H9 (cell line): ENCODE data around the gene ACTL8. TPM values are rescaled to one million over a fixed set of nuclear protein-coding genes. Genes with fewer than 3 reads are reported as not detected.

Experiments
- DNase-seq: peaks from one replicate; pipeline ENCODE4 v3.0.0-alpha.2; 2017
- H2AFZ ChIP-seq: one replicate; pipeline ENCODE4 v1.6.1; 2013; ENCODE audit warnings: mild to moderate bottlenecking, low read length, control low read depth, moderate library complexity
- H2AK5ac ChIP-seq: 2 replicates; pipeline ENCODE4 v1.6.1; 2013; ENCODE audit warnings: low read length, control low read depth, mixed read lengths; ENCODE audit not compliant: insufficient read length
- H2BK120ac ChIP-seq: one replicate; pipeline ENCODE4 v1.6.1; 2013; ENCODE audit warnings: low read depth, mild to moderate bottlenecking, low read length, control low read depth, inconsistent platforms; ENCODE audit not compliant: poor library complexity, severe bottlenecking
- H2BK12ac ChIP-seq: 2 replicates; pipeline ENCODE4 v1.6.1; 2013; ENCODE audit warnings: low read length, control low read depth, mixed read lengths, low read depth; ENCODE audit not compliant: insufficient read length
- H2BK15ac ChIP-seq: 2 replicates; pipeline ENCODE4 v1.6.1; 2013; ENCODE audit warnings: low read depth, low read length, control low read depth
- H2BK20ac ChIP-seq: one replicate; pipeline ENCODE4 v1.6.1; 2013; ENCODE audit warnings: low read depth, mild to moderate bottlenecking, low read length, control low read depth, inconsistent platforms; ENCODE audit not compliant: poor library complexity, severe bottlenecking
- H2BK5ac ChIP-seq: 2 replicates; pipeline ENCODE4 v1.6.1; 2013; ENCODE audit warnings: low read length, control low read depth, mixed read lengths; ENCODE audit not compliant: insufficient read length
- H3K14ac ChIP-seq: 2 replicates; pipeline ENCODE4 v1.6.1; 2013; ENCODE audit warnings: low read length, control low read depth; ENCODE audit not compliant: insufficient read depth
- H3K18ac ChIP-seq: 2 replicates; pipeline ENCODE4 v1.6.1; 2013; ENCODE audit warnings: low read depth, mild to moderate bottlenecking, mixed read lengths, low read length, control low read depth; ENCODE audit not compliant: insufficient read length
- H3K23ac ChIP-seq: 2 replicates; pipeline ENCODE4 v1.6.1; 2013; ENCODE audit warnings: low read length, control low read depth, mixed read lengths, low read depth; ENCODE audit not compliant: insufficient read length
- H3K23me2 ChIP-seq: 2 replicates; pipeline ENCODE4 v1.6.1; 2013; ENCODE audit warnings: low read depth, mild to moderate bottlenecking, mixed read lengths, low read length, control low read depth; ENCODE audit not compliant: insufficient read length, poor library complexity, severe bottlenecking
- H3K27ac ChIP-seq: 2 replicates; pipeline ENCODE4 v1.5.1; 2013; ENCODE audit warnings: low read length, control low read depth, mixed read lengths, low read depth; ENCODE audit not compliant: insufficient read length
- H3K27me3 ChIP-seq: 2 replicates; pipeline ENCODE4 v1.6.1; 2013; ENCODE audit warnings: low read length, control low read depth, inconsistent platforms; ENCODE audit not compliant: insufficient read depth
- H3K4ac ChIP-seq: 2 replicates; pipeline ENCODE4 v1.6.1; 2013; ENCODE audit warnings: low read depth, mild to moderate bottlenecking, control low read depth, inconsistent platforms, low read length, moderate library complexity
- H3K4me1 ChIP-seq: 2 replicates; pipeline ENCODE4 v1.6.1; 2013; ENCODE audit warnings: low read length, control low read depth, inconsistent platforms; ENCODE audit not compliant: insufficient read depth
- H3K4me2 ChIP-seq: 2 replicates; pipeline ENCODE4 v1.6.1; 2013; ENCODE audit warnings: low read length, control low read depth, mixed read lengths; ENCODE audit not compliant: insufficient read length, insufficient read depth
- H3K56ac ChIP-seq: 2 replicates; pipeline ENCODE4 v1.6.1; 2013; ENCODE audit warnings: low read depth, mild to moderate bottlenecking, mixed read lengths, low read length, control low read depth; ENCODE audit not compliant: insufficient read length
- H3K79me1 ChIP-seq: 2 replicates; pipeline ENCODE4 v1.6.1; 2013; ENCODE audit warnings: low read depth, mild to moderate bottlenecking, moderate library complexity, low read length, control low read depth, inconsistent platforms; ENCODE audit not compliant: insufficient read depth, poor library complexity, severe bottlenecking
- H3K79me2 ChIP-seq: 2 replicates; pipeline ENCODE4 v1.6.1; 2013; ENCODE audit warnings: low read length, control low read depth, inconsistent platforms; ENCODE audit not compliant: insufficient read depth
- H3K9ac ChIP-seq: 2 replicates; pipeline ENCODE4 v1.6.1; 2013; ENCODE audit warnings: low read length, control low read depth, mixed read lengths; ENCODE audit not compliant: insufficient read length; ENCODE audit errors: extremely low read depth
- H3K9me3 ChIP-seq: one replicate; pipeline ENCODE4 v1.6.1; 2013; ENCODE audit warnings: low read depth, low read length, inconsistent platforms; ENCODE audit not compliant: control insufficient read depth
- H3T11ph ChIP-seq: one replicate; pipeline ENCODE4 v1.6.1; 2013; ENCODE audit warnings: mild to moderate bottlenecking, low read length, control low read depth, inconsistent platforms
- H4K20me1 ChIP-seq: one replicate; pipeline ENCODE4 v1.6.1; 2013; ENCODE audit not compliant: control insufficient read depth, insufficient read length, insufficient read depth
- H4K5ac ChIP-seq: 2 replicates; pipeline ENCODE4 v1.6.1; 2013; ENCODE audit warnings: low read depth, mild to moderate bottlenecking, mixed read lengths, low read length, control low read depth; ENCODE audit not compliant: insufficient read length
- H4K8ac ChIP-seq: replicated peaks from 2 replicates; pipeline ENCODE4 v1.6.1; 2013; ENCODE audit warnings: low read length, control low read depth, mixed read lengths, low read depth; ENCODE audit not compliant: insufficient read length
- H4K91ac ChIP-seq: 2 replicates; pipeline ENCODE4 v1.6.1; 2013; ENCODE audit warnings: low read depth, mild to moderate bottlenecking, moderate library complexity, mixed read lengths, low read length, control low read depth; ENCODE audit not compliant: insufficient read length
- H3K27ac Mint-ChIP-seq, 3 experiments: 2 replicates in 2 of 3; 3 replicates in 1 of 3; pipeline ENCODE4 v1.8.0; 2020 to 2021; ENCODE audit warnings: mixed read lengths in 3 of 3, mild to moderate bottlenecking in 1 of 3, moderate library complexity in 1 of 3
- H3K27me3 Mint-ChIP-seq: 2 replicates; pipeline ENCODE4 v1.8.0; 2021; ENCODE audit warnings: low read depth, mild to moderate bottlenecking, moderate library complexity, mixed read lengths
- H3K36me3 Mint-ChIP-seq, 3 experiments: 2 replicates in 2 of 3; 3 replicates in 1 of 3; pipeline ENCODE4 v1.8.0; 2020 to 2021; ENCODE audit warnings: low read depth in 3 of 3, mixed read lengths in 3 of 3; ENCODE audit not compliant: insufficient read depth in 1 of 3
- H3K4me1 Mint-ChIP-seq, 2 experiments: 2 replicates each; pipeline ENCODE4 v1.8.0; 2020; ENCODE audit warnings: mixed read lengths in 2 of 2
- H3K4me3 Mint-ChIP-seq, 2 experiments: 2 replicates in 1 of 2; 3 replicates in 1 of 2; pipeline ENCODE4 v1.8.0; 2020 to 2021; ENCODE audit warnings: mild to moderate bottlenecking in 2 of 2, mixed read lengths in 2 of 2, moderate library complexity in 1 of 2
- H3K9me3 Mint-ChIP-seq, 2 experiments: 2 replicates in 1 of 2; 3 replicates in 1 of 2; pipeline ENCODE4 v1.8.0; 2020; ENCODE audit warnings: mild to moderate bottlenecking in 2 of 2, mixed read lengths in 2 of 2, moderate library complexity in 1 of 2
- CTCF ChIP-seq: fragments of 200-600 bp; sonication (generic); conservative IDR thresholded peaks from 3 replicates; pipeline ENCODE4 v1.8.0; 2021; ENCODE audit warnings: antibody characterized with exemption, mild to moderate bottlenecking
- WGBS: extraction: QIAGEN DNeasy Blood & Tissue Kit; methylation state at CpG from one replicate; pipeline ENCODE4 v1.1.7; 2013; ENCODE audit warnings: missing lambda C conversion rate, low lambda C conversion rate, mixed read lengths; ENCODE audit not compliant: insufficient read length; ENCODE audit errors: extremely low coverage; 5-methylcytosine and 5-hydroxymethylcytosine counted together
- total RNA-seq: library from RNA; stranded (reverse); gene quantifications from 2 replicates; pipeline ENCODE4 v1.2.1, GENCODE V29; 2021

The ACTL8 gene
- total RNA-seq, 1 experiment from 2014 or later, result not detected

- no peak overlapping the region for H2BK15ac ChIP-seq
- Mint-ChIP-seq H3K27me3 (peaks cover 4% of the 10 kb centered on the region), H3K4me3 (no peak overlapping the region), H3K27ac (no peak overlapping the region), H3K9me3 (no peaks in the 10 kb centered on the region), H3K4me1 (peaks cover 0 to 2% of the 10 kb centered on the region in 2 experiments; a peak in 1 of 4 replicates), H3K36me3 (no peaks in the 10 kb centered on the region)
- H3K14ac ChIP-seq, result no peak overlapping the region
- H3K4ac ChIP-seq, result no peak overlapping the region
- no peak overlapping the region for H3T11ph ChIP-seq
- no peak overlapping the region for H2BK20ac ChIP-seq
- H3K4me1 ChIP-seq, result no peaks in the 10 kb centered on the region
- no peak for DNase-seq
- no peak overlapping the region for H4K8ac ChIP-seq
- H2BK12ac ChIP-seq, result no peak overlapping the region
- no peak overlapping the region for H3K23ac ChIP-seq
- no peaks in the 10 kb centered on the region for H3K9me3 ChIP-seq
- no peak overlapping the region for H4K5ac ChIP-seq
- no peak overlapping the region for H3K27ac ChIP-seq
- H3K23me2 ChIP-seq, result no peaks in the 10 kb centered on the region
- H2AK5ac ChIP-seq, result no peak overlapping the region
- H4K20me1 ChIP-seq, result no peaks in the 10 kb centered on the region
- TF ChIP-seq CTCF, result peak; percentile 48
- no peak overlapping the region for H3K18ac ChIP-seq
- no peaks in the 10 kb centered on the region for H3K79me2 ChIP-seq
- H2BK5ac ChIP-seq, result no peak overlapping the region
- no peak overlapping the region for H3K9ac ChIP-seq
- no peak overlapping the region for H3K56ac ChIP-seq
- no CpG with 5 or more reads among the region's 6 CpGs for WGBS
- H3K4me2 ChIP-seq, result no peak overlapping the region
- no peak overlapping the region for H4K91ac ChIP-seq
- no peaks in the 10 kb centered on the region for H3K27me3 ChIP-seq
- no peak overlapping the region for H2AFZ ChIP-seq
- no peak overlapping the region for H2BK120ac ChIP-seq
- no peaks in the 10 kb centered on the region for H3K79me1 ChIP-seq
These were observed 31.4 kb upstream of the ACTL8 start for GRCh38 chr1:17723684-17724083.
